HG02610 (cell line): Measurements from ENCODE around the gene SLC6A9.
A peak's percentile ranks its signal among the peaks of the same experiment; 100 is the strongest.

ENCODE experiments used
- ATAC-seq: cut with Tn5 transposase; IDR thresholded peaks from one replicate; pipeline ENCODE4 v1.9.1; 2021; ENCODE audit warnings: mild to moderate bottlenecking, moderate library complexity; ENCODE audit not compliant: unreplicated experiment

Gene SLC6A9

GRCh38 chr1:44049839-44050238 is 18.6 kb upstream of the SLC6A9 start:
- ATAC-seq, result no peak

GRCh38 chr1:44048532-44049215 is 17.4 kb upstream of the SLC6A9 start:
- no peak for ATAC-seq

GRCh38 chr1:44047131-44047530 is 15.9 kb upstream of the SLC6A9 start:
- ATAC-seq, result no peak

- ATAC-seq, result no peak
These were observed 13.8 kb upstream of the SLC6A9 start for GRCh38 chr1:44045064-44045463.

GRCh38 chr1:44044071-44044801 is 13.0 kb upstream of the SLC6A9 start:
- no peak for ATAC-seq

GRCh38 chr1:44043176-44044070 is 12.2 kb upstream of the SLC6A9 start:
- ATAC-seq, result no peak

GRCh38 chr1:44040846-44041245 is 9.6 kb upstream of the SLC6A9 start:
- ATAC-seq, result no peak

- no peak for ATAC-seq
These were observed 9.2 kb upstream of the SLC6A9 start for GRCh38 chr1:44040418-44040817.

- ATAC-seq, result no peak
These were observed 7.8 kb upstream of the SLC6A9 start for GRCh38 chr1:44038876-44039657.

GRCh38 chr1:44037154-44037553 is 5.9 kb upstream of the SLC6A9 start:
- ATAC-seq, result no peak

GRCh38 chr1:44036409-44037139 is 5.3 kb upstream of the SLC6A9 start:
- ATAC-seq, result no peak

- no peak for ATAC-seq
These were observed 4.6 kb upstream of the SLC6A9 start for GRCh38 chr1:44035726-44036408.

GRCh38 chr1:44034976-44035716 is 3.9 kb upstream of the SLC6A9 start:
- ATAC-seq, result no peak

GRCh38 chr1:44034423-44034822 is 3.2 kb upstream of the SLC6A9 start:
- ATAC-seq, result no peak

GRCh38 chr1:44033756-44034155 is 2.5 kb upstream of the SLC6A9 start:
- ATAC-seq, result no peak

GRCh38 chr1:44033041-44033575 is 1.8 kb upstream of the SLC6A9 start:
- no peak for ATAC-seq

- no peak for ATAC-seq
These were observed 1.0 kb upstream of the SLC6A9 start for GRCh38 chr1:44032170-44032790.

GRCh38 chr1:44030605-44031251 is 534 bp downstream of the SLC6A9 start:
- peak; percentile 13 for ATAC-seq
